HG02798 (cell line): ENCODE measurements around the gene KRT86.
"Not testable (repeated sequence)": the region's sequence is repeated elsewhere in the genome, so short reads cannot be mapped to it uniquely, and the experiment has no call there.

Experiments
- ATAC-seq: cut with Tn5 transposase; IDR thresholded peaks from one replicate; pipeline ENCODE4 v1.9.1; 2021; ENCODE audit warnings: mild to moderate bottlenecking; ENCODE audit not compliant: unreplicated experiment, poor library complexity

The KRT86 gene

DNA sequence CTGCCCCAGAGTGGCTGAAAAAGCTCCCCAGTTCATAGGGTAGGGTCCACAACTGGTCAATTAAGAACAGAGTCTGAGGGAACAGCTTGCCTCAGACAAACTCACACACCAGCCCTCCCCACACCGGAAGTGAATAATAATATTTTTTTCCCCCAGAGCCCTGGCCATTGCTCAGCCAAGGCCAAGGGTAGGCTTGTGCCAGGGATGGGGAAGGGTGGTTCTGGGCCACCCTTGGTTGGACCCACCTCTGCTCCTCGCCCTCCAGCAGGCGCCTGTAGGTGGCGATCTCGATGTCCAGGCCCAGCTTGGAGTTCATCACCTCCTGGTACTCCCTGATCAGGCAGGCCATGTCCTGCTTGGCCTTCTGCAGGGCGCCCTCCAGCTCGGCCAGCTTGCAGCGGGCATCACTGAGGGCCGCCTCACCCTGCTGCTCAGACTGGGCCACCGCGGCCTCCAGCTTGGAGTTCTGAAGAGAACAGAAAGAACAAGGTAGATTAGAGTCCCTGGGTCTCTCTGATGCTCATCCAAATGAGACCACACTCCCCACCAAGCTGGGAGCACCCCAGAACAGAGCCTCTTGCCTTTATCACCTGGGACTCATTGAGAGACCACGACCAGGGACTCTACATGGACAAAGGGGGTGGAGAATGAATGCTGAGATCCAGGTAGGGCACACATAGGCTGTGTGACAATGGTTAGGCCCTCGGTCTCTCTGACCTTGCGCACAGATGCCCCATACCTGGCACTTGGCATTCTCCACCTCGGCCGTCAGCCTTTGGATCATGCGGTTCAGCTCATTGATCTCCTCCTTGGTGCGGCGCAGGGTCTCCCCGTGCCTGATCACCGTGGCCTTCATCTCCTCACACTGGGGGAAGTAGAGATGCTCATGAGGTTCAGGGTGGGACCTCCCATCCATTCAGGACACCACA, 12.7 kb downstream of the KRT86 start:
- ATAC-seq = not testable (repeated sequence)

DNA sequence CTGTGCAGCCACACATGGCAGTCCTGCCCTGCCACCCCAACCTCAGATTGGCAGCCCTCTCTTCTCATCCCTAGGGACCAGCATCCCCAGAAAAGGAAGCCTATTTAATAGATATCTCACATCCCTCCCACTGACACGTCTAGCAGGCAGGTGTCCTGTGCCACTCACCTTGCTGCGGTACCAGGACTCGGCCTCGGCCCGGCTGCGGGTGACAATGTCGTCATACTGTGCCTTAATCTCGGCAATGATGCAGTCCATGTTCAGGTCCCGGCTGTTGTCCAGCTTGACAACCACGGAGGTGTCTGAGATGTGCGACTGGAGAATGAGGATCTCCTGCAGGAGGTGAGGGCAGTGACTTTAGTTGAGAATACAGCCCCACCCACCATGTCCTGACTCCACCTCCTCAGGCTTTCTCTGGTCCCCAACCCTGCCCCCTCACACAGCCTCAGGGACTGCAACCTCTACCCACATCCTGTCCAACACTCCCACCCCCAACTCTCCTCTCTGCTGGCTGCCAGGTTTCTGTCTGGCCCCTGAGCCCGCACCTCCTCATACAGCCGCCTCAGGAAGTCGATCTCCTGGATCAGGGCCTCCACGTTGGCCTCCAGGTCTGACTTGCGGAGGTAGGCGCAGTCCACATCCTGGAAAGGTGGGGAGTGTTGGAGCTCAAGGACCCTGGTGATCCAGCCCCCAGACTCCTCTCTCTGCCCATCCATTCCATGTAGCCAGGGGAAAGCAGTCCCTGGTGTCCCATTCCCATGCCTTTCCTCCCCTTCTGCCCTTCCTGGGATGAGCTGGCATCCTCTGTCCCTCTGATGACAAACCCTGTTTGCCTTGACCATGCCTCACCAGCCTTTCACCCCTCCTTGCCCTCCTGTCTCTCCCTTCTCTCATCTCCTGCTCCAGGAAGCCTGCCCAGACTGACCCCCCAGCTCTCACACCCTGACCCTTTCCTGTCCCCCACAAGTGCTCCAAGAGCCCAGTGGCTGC, 13.7 kb downstream of the KRT86 start:
- ATAC-seq = peak; percentile 75

GRCh38 chr12:52290483-52291134, 16.2 kb downstream of the KRT86 start:
- ATAC-seq = not testable (repeated sequence)

GRCh38 chr12:52291267-52291935, 17.0 kb downstream of the KRT86 start, which contains the start of gene KRT81:
KRT81 (minus strand) TSS chr12:52291534; CDS start chr12:52291465, 69 bp downstream.
- no peak for ATAC-seq

GRCh38 chr12:52293926-52294325, 19.5 kb downstream of the KRT86 start:
- no peak for ATAC-seq

- ATAC-seq = no peak
These were observed 20.4 kb downstream of the KRT86 start for GRCh38 chr12:52294803-52295202.

- no peak for ATAC-seq
These were observed 21.2 kb downstream of the KRT86 start for GRCh38 chr12:52295663-52296062.

- no peak for ATAC-seq
These were observed 22.2 kb downstream of the KRT86 start for GRCh38 chr12:52296572-52297215.

- ATAC-seq = no peak
These were observed 24.3 kb downstream of the KRT86 start for GRCh38 chr12:52298677-52299190.

DNA sequence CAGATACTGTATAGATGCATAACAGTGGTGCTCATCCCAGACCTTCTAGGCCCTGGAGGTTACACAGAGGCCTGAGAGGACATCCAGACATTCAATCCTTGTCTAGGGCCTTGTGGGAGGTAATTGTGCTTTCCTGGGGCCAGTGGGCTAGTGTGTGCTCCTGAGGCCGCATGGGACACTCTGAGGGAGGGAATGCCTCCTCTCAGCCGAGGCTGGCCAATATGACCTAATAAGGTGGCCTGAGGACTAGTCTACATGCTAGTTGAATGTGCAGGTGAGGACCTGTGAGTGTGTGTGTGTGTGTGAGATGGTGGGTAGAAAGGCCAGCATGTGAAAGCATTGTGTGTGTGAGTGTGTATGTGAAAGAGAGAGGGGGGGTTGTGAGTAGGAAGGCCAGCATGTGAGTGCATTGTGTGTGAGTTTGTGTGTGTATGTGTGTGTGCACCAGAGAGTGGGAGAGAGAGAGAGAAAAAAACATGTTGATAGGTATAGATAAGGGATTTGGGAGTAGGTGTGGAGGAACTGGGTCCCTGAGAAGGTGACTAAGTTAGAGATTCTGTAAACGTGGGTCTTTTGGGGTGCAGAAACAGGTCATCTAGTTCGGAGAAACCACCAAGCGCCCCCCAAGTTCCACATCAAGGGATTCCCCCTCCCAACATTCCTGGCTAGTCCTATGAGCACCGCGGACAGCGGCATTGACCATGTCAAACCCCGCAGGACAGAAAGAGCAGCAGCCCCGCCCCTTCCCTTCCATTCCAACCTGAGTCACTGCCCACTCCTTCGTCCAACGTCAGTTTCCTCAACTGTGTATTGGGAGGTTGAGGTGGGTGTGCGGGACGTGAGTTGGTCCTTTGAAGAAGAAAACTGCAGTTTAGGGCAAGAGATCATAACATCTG, 26.6 kb downstream of the KRT86 start:
- ATAC-seq = no peak

DNA sequence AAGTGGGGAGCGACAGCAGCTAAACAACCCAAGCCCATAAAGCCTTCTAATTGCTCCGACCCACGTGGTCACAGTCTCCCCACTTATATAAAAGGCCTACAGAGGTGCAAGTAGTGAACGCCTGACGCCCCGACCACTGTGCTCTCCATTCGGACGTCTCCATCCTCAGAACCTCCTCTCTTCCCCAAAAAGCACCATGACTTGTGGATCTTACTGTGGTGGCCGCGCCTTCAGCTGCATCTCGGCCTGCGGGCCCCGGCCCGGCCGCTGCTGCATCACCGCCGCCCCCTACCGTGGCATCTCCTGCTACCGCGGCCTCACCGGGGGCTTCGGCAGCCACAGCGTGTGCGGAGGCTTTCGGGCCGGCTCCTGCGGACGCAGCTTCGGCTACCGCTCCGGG, 27.3 kb downstream of the KRT86 start:
- ATAC-seq = not testable (repeated sequence)

DNA sequence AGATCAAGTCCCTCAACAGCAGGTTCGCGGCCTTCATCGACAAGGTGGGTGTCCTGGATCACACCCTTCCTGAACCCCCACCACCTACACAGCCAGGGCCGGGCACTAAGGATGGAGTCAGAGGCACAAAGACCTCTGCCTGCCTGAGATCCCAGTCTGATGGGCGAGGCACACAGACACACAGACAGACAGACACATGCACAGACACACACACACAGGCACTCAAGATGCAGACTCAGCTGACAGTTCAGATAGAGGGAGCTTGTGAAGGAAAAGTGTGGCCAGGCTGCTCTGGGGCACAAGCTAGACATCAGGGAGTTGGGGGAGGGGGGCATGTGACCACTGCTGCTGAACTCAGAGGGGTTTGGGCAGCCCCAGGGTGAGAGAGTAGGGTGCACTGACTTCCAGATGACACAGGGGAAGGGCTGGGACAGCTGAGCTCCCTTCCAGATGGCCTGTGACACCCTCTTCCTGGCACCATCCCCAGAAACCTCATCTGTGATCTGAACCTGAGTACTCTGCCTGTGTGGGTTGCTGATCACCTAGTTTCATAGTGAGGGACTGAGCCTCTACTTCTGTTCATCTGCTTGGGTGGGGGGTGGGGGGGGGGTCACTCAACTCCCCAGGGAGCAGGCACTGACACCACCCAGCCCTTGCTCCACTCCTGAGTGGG, 27.9 kb downstream of the KRT86 start:
- not testable (repeated sequence) for ATAC-seq

GRCh38 chr12:52304941-52305411, 30.5 kb downstream of the KRT86 start:
- ATAC-seq = peak; percentile 70

- no peak for ATAC-seq
These were observed 31.7 kb downstream of the KRT86 start for GRCh38 chr12:52305921-52306705.

DNA sequence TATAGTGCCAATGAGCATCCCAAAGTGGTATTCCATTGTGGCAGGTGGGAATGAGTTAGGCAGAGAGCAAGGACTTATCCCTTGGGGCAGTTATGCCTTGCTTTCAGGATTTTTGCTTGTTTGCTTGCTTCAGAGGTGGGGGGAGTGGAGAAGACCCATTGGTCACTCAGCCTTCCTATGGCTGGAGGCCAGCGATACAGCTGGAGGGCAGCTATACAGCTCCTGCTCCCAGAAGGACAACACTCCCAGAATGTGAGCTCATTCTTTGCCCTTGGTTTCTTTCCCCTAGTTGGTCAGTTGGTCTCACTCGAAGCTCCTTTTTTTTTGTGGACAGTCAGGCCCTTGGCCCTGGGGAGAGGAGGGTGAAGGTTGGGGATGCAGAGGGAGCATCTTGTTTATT, 32.3 kb downstream of the KRT86 start:
- no peak for ATAC-seq
